WTC11 (cell line): ENCODE data around the gene USP47. TPM values are rescaled to one million over a fixed set of nuclear protein-coding genes. Genes with fewer than 3 reads are reported as not detected.

Source experiments
- ATAC-seq: fragments of 200-7000 bp; cut with Tn5 transposase; 2 replicates; pipeline ENCODE4 v1.10.0; 2021; ENCODE audit warnings: mild to moderate bottlenecking, moderate library complexity
- CTCF ChIA-PET: fragments of 300-600 bp; sonication (Branson Sonifier 250); formaldehyde crosslinking; loops from one replicate; lab custom pipeline; 2021; ENCODE audit warnings: antibody characterized with exemption; lab: Charles Lee
- POLR2A ChIA-PET: fragments of 350-600 bp; sonication (Branson Sonifier 250); formaldehyde crosslinking; loops from one replicate; lab custom pipeline; 2021; ENCODE audit warnings: antibody characterized with exemption; lab: Charles Lee
- DNase-seq: peaks from one replicate; pipeline ENCODE4 v3.0.0; 2021; ENCODE audit warnings: low spot score
- H3K27ac Mint-ChIP-seq: 2 replicates; pipeline ENCODE4 v1.8.0; 2021; ENCODE audit warnings: mixed read lengths
- H3K27me3 Mint-ChIP-seq: 2 replicates; pipeline ENCODE4 v1.8.0; 2021; ENCODE audit warnings: low read depth, mild to moderate bottlenecking, moderate library complexity, mixed read lengths
- H3K36me3 Mint-ChIP-seq: 2 replicates; pipeline ENCODE4 v1.8.0; 2021; ENCODE audit warnings: mixed read lengths
- H3K4me1 Mint-ChIP-seq: 2 replicates; pipeline ENCODE4 v1.8.0; 2022; ENCODE audit warnings: mixed read lengths
- H3K4me3 Mint-ChIP-seq: 2 replicates; pipeline ENCODE4 v1.8.0; 2021; ENCODE audit warnings: mild to moderate bottlenecking, moderate library complexity, mixed read lengths
- H3K9me3 Mint-ChIP-seq: 2 replicates; pipeline ENCODE4 v1.8.0; 2021; ENCODE audit warnings: mixed read lengths
- CREB1 ChIP-seq: sonication (generic); formaldehyde crosslinking; IDR thresholded peaks from 2 replicates; pipeline ENCODE4 v1.8.0; 2023; ENCODE audit warnings: mild to moderate bottlenecking, missing genetic modification reagents
- E2F1 ChIP-seq: sonication (generic); formaldehyde crosslinking; IDR thresholded peaks from 2 replicates; pipeline ENCODE4 v1.8.0; 2022; ENCODE audit warnings: mild to moderate bottlenecking, missing genetic modification reagents
- ELF4 ChIP-seq: sonication (generic); formaldehyde crosslinking; IDR thresholded peaks from 2 replicates; pipeline ENCODE4 v1.8.1; 2022; ENCODE audit warnings: low read depth, mild to moderate bottlenecking, moderate library complexity, missing genetic modification reagents
- ERG ChIP-seq: fragments of 250-450 bp; sonication (Bioruptor Pico); IDR thresholded peaks from 2 replicates; pipeline ENCODE4 v1.8.0; 2021; ENCODE audit warnings: mild to moderate bottlenecking
- GABPB1 ChIP-seq: sonication (generic); formaldehyde crosslinking; IDR thresholded peaks from 2 replicates; pipeline ENCODE4 v1.8.1; 2023; ENCODE audit warnings: mild to moderate bottlenecking, missing genetic modification reagents
- GRHL2 ChIP-seq: fragments of 250-450 bp; sonication (Bioruptor Pico); IDR thresholded peaks from 2 replicates; pipeline ENCODE4 v1.8.0; 2022; ENCODE audit warnings: mild to moderate bottlenecking, moderate library complexity; ENCODE audit not compliant: insufficient replicate concordance, severe bottlenecking
- HMGA2 ChIP-seq: fragments of 250-450 bp; sonication (Bioruptor Pico); IDR thresholded peaks from 2 replicates; pipeline ENCODE4 v1.4.0; 2021; ENCODE audit warnings: mild to moderate bottlenecking, moderate library complexity
- IRF2 ChIP-seq: sonication (generic); formaldehyde crosslinking; IDR thresholded peaks from 2 replicates; pipeline ENCODE4 v1.8.0; 2022; ENCODE audit warnings: low read depth, missing genetic modification reagents, borderline replicate concordance
- MLX ChIP-seq: sonication (generic); formaldehyde crosslinking; IDR thresholded peaks from 2 replicates; pipeline ENCODE4 v1.8.1; 2023; ENCODE audit warnings: mild to moderate bottlenecking, missing genetic modification reagents, moderate library complexity
- MXD4 ChIP-seq: fragments of 250-450 bp; sonication (Bioruptor Pico); IDR thresholded peaks from 2 replicates; pipeline ENCODE4 v1.8.0; 2021; ENCODE audit warnings: mild to moderate bottlenecking, moderate library complexity, borderline replicate concordance
- MYBL2 ChIP-seq: sonication (generic); formaldehyde crosslinking; IDR thresholded peaks from 2 replicates; pipeline ENCODE4 v1.8.1; 2023; ENCODE audit warnings: mild to moderate bottlenecking, moderate library complexity, missing genetic modification reagents
- NFATC4 ChIP-seq: fragments of 250-450 bp; sonication (Bioruptor Pico); IDR thresholded peaks from 2 replicates; pipeline ENCODE4 v1.9.0; 2021; ENCODE audit warnings: mild to moderate bottlenecking
- RORB ChIP-seq: fragments of 250-450 bp; sonication (Bioruptor Pico); IDR thresholded peaks from 2 replicates; pipeline ENCODE4 v1.9.0; 2021; ENCODE audit warnings: mild to moderate bottlenecking
- SMAD4 ChIP-seq: sonication (generic); formaldehyde crosslinking; IDR thresholded peaks from 2 replicates; pipeline ENCODE4 v1.8.0; 2022; ENCODE audit warnings: mild to moderate bottlenecking, missing genetic modification reagents
- TEAD1 ChIP-seq: sonication (generic); formaldehyde crosslinking; IDR thresholded peaks from 2 replicates; pipeline ENCODE4 v1.8.0; 2022; ENCODE audit warnings: mild to moderate bottlenecking, missing genetic modification reagents
- ZBTB21 ChIP-seq: sonication (generic); formaldehyde crosslinking; IDR thresholded peaks from 2 replicates; pipeline ENCODE4 v1.8.1; 2023; ENCODE audit warnings: mild to moderate bottlenecking, missing genetic modification reagents, borderline replicate concordance
- ZNF121 ChIP-seq: sonication (generic); formaldehyde crosslinking; IDR thresholded peaks from 2 replicates; pipeline ENCODE4 v1.8.0; 2023; ENCODE audit warnings: missing genetic modification reagents
- total RNA-seq: library from RNA; stranded (reverse); gene quantifications from 3 replicates; pipeline ENCODE4 v1.2.3, GENCODE V29; 2021
- TF ChIP-seq, protein P1 (sequence below): sonication (generic); formaldehyde crosslinking; IDR thresholded peaks from 2 replicates; pipeline ENCODE4 v1.8.0; 2022; ENCODE audit warnings: mild to moderate bottlenecking, missing genetic modification reagents
- TF ChIP-seq, protein P2 (sequence below): sonication (generic); formaldehyde crosslinking; conservative IDR thresholded peaks from 2 replicates; pipeline ENCODE4 v1.8.1; 2023; ENCODE audit warnings: mild to moderate bottlenecking, low read depth, missing genetic modification reagents, moderate library complexity
- TF ChIP-seq, protein P3 (sequence below): fragments of 250-450 bp; sonication (Bioruptor Pico); conservative IDR thresholded peaks from 2 replicates; pipeline ENCODE4 v1.9.0; 2021; ENCODE audit warnings: mild to moderate bottlenecking
- TF ChIP-seq, protein P4 (sequence below): fragments of 250-450 bp; sonication (Bioruptor Pico); IDR thresholded peaks from 2 replicates; pipeline ENCODE4 v1.9.0; 2021; ENCODE audit warnings: moderate library complexity, mild to moderate bottlenecking, inconsistent platforms, borderline replicate concordance

Gene USP47
- total RNA-seq, 1 experiment from 2014 or later: 19.7 TPM

GRCh38 chr11:11978792-11979487, 137.2 kb downstream of the USP47 start:
- no peak overlapping the region for H3K4me3 Mint-ChIP-seq
- no peaks in the 10 kb centered on the region for H3K9me3 Mint-ChIP-seq

GRCh38 chr11:11979488-11980117, 137.8 kb downstream of the USP47 start:
- Mint-ChIP-seq H3K27me3 (no peaks in the 10 kb centered on the region; the same call in 1 of the 2 replicates), H3K9me3 (no peaks in the 10 kb centered on the region), H3K36me3 (peaks cover 3% of the 10 kb centered on the region; the same call in 1 of the 2 replicates), H3K4me3 (no peak overlapping the region), H3K4me1 (peaks cover 19% of the 10 kb centered on the region), H3K27ac (no peak overlapping the region)
- TF ChIP-seq, protein P1, sequence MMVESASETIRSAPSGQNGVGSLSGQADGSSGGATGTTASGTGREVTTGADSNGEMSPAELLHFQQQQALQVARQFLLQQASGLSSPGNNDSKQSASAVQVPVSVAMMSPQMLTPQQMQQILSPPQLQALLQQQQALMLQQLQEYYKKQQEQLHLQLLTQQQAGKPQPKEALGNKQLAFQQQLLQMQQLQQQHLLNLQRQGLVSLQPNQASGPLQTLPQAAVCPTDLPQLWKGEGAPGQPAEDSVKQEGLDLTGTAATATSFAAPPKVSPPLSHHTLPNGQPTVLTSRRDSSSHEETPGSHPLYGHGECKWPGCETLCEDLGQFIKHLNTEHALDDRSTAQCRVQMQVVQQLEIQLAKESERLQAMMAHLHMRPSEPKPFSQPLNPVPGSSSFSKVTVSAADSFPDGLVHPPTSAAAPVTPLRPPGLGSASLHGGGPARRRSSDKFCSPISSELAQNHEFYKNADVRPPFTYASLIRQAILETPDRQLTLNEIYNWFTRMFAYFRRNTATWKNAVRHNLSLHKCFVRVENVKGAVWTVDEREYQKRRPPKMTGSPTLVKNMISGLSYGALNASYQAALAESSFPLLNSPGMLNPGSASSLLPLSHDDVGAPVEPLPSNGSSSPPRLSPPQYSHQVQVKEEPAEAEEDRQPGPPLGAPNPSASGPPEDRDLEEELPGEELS (CRISPR knock-in tag): no peak
- TF ChIP-seq HMGA2 (no peak), ELF4 (CRISPR knock-in tag) (no peak), ZBTB21 (CRISPR knock-in tag) (no peak), CREB1 (CRISPR knock-in tag) (no peak), GRHL2 (CRISPR knock-in tag) (no peak)
- TF ChIP-seq, protein P2, sequence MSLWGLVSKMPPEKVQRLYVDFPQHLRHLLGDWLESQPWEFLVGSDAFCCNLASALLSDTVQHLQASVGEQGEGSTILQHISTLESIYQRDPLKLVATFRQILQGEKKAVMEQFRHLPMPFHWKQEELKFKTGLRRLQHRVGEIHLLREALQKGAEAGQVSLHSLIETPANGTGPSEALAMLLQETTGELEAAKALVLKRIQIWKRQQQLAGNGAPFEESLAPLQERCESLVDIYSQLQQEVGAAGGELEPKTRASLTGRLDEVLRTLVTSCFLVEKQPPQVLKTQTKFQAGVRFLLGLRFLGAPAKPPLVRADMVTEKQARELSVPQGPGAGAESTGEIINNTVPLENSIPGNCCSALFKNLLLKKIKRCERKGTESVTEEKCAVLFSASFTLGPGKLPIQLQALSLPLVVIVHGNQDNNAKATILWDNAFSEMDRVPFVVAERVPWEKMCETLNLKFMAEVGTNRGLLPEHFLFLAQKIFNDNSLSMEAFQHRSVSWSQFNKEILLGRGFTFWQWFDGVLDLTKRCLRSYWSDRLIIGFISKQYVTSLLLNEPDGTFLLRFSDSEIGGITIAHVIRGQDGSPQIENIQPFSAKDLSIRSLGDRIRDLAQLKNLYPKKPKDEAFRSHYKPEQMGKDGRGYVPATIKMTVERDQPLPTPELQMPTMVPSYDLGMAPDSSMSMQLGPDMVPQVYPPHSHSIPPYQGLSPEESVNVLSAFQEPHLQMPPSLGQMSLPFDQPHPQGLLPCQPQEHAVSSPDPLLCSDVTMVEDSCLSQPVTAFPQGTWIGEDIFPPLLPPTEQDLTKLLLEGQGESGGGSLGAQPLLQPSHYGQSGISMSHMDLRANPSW (CRISPR knock-in tag): no peak
- TF ChIP-seq, protein P3, sequence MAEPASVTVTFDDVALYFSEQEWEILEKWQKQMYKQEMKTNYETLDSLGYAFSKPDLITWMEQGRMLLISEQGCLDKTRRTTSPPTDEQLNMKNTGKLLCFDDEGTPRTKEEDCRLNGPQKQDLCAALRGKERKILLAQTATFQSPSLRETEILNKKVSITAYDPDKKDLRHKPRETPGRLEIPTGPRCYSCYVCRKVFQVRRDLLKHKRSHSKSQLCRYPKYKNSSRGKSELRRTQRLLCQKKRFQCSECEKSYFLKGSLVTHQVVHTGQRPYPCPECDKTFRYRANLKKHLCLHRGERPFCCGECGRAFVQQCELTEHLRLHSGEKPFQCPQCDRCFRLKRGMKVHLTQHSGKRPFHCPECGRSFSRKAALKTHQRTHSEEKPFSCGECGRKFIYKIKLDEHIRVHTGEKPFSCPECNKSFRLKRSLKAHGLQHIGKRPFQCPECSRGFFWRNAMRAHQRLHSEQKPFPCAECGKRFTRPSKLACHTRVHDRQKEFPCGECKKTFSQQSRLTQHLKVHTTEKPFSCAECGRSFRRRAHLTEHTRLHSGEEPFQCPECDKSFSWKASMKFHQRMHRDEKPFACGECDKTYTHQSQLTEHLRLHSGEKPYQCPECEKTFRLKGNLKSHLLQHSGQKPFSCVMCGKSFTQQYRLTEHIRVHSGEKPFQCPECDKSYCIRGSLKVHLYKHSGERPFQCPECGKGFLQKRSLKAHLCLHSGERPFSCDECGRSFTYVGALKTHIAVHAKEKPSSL: no peak
- POLR2A ChIA-PET: no interaction called here
- DNase-seq (no peak), ATAC-seq (no peak)
- CTCF ChIA-PET: interaction anchor here (1.0 to 2.3 kb wide), 3 partner anchors 13 to 64 kb away, joined by 3 to 10 read pairs (median 5); partner anchors contain the start of gene DKK3

More at GRCh38 chr11:11978792-11979487, 137.2 kb downstream of the USP47 start:
- CTCF ChIA-PET: interaction anchor here (1.0 to 2.3 kb wide), 2 partner anchors 12 to 65 kb away, joined by 5 to 10 read pairs; no protein-coding TSS in a partner anchor
- peaks cover 3% of the 10 kb centered on the region; the same call in 1 of the 2 replicates for H3K36me3 Mint-ChIP-seq
- DNase-seq: no peak
- POLR2A ChIA-PET: no interaction called here
- H3K27me3 Mint-ChIP-seq: no peaks in the 10 kb centered on the region; the same call in 1 of the 2 replicates
- TF ChIP-seq MLX (CRISPR knock-in tag) (no peak), MYBL2 (no peak), ERG (CRISPR knock-in tag) (no peak), RORB (CRISPR knock-in tag) (no peak), ZNF121 (CRISPR knock-in tag) (no peak), TEAD1 (CRISPR knock-in tag) (no peak), NFATC4 (CRISPR knock-in tag) (no peak), MXD4 (CRISPR knock-in tag) (no peak), IRF2 (CRISPR knock-in tag) (no peak), GABPB1 (CRISPR knock-in tag) (no peak), E2F1 (CRISPR knock-in tag) (no peak), SMAD4 (CRISPR knock-in tag) (no peak)
- TF ChIP-seq, protein P4, sequence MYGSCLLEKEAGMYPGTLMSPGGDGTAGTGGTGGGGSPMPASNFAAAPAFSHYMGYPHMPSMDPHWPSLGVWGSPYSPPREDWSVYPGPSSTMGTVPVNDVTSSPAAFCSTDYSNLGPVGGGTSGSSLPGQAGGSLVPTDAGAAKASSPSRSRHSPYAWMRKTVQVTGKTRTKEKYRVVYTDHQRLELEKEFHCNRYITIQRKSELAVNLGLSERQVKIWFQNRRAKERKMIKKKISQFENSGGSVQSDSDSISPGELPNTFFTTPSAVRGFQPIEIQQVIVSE (CRISPR knock-in tag): no peak
- ATAC-seq: no peak
- H3K27ac Mint-ChIP-seq: no peak overlapping the region
- H3K4me1 Mint-ChIP-seq: peaks cover 19% of the 10 kb centered on the region
